ENCODE data around the gene SLC25A10.

Gene SLC25A10

DNA sequence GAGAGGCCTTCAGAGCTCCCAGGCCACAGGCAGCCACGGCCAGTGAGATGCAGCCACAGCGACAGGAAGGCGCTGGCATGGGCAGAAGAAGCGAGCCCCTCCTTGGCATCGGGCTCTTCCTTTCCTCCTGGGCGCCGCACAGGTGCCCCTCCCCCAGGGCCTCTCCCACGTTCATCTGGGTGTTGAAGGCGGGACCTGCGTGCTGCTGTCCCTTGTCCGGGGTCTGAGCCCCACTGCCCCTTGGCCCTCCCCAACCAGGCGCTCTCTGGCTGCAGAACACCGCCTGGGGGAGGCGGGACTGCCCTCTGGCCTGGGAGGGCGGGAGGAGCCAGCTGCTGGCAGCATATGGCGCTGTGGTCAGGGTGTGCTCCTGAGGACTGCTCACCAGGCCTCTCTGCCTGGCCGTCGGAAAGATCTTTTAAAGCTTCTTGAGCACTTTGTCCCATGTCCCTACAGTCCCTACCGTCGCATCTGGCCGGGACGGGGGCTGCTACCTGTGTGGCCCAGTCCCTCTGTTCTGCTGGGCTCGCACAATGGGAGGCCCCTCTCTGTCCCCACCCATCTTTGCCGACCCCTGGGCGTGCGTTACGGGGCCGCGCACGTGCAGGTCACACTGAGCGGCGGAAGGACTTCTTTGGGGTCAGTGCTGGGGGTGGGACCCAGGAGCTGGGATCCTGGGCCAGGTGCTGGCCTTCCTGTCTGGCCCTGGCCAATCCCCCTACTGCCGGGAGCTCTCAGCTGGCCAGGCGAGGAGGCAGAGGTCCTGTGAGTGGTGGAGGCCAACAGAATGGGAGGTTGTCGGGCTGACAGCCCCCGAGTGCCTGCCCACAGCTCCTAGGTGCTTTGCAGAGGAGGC is 1.7 kb downstream of the SLC25A10 start:
- TF ChIP-seq, protein P1, sequence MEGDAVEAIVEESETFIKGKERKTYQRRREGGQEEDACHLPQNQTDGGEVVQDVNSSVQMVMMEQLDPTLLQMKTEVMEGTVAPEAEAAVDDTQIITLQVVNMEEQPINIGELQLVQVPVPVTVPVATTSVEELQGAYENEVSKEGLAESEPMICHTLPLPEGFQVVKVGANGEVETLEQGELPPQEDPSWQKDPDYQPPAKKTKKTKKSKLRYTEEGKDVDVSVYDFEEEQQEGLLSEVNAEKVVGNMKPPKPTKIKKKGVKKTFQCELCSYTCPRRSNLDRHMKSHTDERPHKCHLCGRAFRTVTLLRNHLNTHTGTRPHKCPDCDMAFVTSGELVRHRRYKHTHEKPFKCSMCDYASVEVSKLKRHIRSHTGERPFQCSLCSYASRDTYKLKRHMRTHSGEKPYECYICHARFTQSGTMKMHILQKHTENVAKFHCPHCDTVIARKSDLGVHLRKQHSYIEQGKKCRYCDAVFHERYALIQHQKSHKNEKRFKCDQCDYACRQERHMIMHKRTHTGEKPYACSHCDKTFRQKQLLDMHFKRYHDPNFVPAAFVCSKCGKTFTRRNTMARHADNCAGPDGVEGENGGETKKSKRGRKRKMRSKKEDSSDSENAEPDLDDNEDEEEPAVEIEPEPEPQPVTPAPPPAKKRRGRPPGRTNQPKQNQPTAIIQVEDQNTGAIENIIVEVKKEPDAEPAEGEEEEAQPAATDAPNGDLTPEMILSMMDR (conservative IDR thresholded peaks at IDR 0.05): no peak
- TF ChIP-seq ZFX (IDR thresholded peaks at IDR 0.05): no peak
- H3K27ac ChIP-seq: peak overlapping the region; percentile 98

DNA sequence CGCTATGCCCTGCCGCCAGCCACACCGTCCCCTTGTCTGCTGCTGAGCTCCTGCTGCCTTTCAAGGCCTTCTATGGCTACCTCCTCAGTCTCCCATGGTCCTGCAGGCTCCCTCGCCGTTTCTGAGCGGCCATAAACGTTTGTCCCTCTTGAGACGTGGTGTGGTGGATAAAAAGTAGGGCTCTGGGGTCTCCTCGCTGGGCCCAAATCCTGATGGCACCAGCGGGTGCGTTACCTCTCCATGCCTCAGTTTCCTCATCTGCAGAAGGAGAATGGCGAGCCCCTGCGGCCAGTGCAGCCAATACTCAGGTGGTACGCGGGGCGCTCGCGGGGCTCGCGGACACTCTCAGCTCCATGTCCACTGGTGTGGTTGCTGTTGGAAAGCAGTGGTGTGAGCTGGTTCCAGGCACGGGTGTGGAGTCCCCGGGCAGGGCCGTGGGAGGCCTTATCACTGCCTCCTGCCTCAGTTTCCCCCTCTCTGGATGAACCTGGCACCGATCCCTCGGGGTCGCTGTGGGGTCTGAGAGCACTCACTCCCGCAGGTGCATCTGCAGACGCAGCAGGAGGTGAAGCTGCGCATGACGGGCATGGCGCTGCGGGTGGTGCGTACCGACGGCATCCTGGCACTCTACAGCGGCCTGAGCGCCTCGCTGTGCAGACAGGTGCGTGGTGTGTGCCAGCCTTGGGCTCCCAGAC is 2.5 kb downstream of the SLC25A10 start:
- no peak for TF ChIP-seq ZFX (IDR thresholded peaks at IDR 0.05)
- TF ChIP-seq, protein P1 (conservative IDR thresholded peaks at IDR 0.05): no peak
- peak overlapping the region; percentile 98 for H3K27ac ChIP-seq

DNA sequence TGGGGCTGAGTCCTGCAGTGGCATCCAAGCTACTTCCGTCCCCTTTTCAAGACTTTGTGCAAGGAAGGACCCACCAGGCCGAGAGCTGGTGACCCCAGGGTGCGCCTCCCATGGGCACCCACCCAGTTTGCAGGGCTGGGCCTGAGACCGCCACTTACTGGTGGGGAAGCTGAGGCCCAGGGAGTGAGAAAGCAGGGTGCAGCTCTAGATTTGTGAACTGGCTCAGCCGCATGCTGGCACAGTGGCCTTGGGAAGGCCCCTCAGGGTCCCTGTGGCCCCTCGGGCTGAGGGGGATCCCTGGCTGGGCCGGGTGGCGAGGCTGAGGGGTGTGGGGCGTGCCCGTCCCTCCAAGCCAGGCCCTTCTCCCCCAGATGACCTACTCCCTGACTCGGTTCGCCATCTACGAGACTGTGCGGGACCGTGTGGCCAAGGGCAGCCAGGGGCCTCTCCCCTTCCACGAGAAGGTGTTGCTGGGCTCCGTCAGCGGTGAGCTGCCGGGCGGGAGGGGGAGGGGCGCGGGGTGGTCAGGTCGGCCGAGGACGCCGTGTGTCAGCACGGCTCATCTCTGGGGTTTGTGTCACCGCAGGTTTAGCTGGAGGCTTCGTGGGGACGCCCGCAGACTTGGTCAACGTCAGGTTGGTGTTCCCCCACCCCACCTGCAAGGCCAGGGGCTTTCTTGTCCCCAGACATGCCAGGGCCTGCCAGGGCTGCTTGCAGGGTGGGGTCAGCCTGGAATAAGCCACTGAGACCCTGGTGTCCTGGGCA is 3.2 kb downstream of the SLC25A10 start:
- H3K27ac ChIP-seq: peak overlapping the region; percentile 98
- TF ChIP-seq ZFX (IDR thresholded peaks at IDR 0.05): no peak
- TF ChIP-seq, protein P1 (conservative IDR thresholded peaks at IDR 0.05): no peak

DNA sequence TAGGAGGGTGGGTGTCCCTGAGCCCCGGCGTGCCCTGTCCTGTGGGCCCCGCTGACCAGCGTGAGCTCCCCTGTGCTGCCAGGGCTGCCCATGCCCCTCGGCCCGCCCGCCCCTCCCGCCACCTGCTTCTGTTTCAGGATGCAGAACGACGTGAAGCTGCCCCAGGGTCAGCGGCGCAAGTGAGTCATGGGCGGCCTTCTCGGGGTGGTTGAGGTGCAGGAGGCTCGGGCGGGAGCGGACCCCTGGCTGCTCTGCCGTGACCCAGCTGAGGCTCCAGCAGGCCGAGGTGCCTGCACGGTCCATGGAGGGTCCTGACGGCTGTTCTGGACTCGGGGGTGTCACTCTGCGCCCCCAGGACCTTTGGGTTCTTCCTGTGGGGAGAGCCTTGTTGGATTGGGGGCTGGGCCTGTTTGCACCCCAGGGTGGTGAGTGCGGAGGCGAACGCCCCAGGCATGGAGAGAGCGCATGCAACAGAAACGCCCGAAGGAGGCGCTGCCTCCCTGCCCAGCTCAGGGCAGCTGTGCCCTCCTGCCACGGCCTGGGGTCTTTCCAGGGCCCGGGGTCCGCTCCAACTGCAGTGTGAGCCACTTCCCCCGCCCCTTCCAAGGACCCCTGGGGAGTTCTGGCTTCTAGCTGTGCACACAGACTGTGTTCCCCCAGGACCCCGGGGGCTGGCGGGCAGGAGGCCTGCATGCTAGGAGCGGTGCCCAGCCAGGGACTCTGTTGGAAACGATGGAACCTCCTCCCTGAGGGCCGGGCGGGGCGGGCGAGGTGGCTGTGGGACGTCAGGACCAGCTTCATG is 4.0 kb downstream of the SLC25A10 start:
- no peak overlapping the region for H3K27ac ChIP-seq

DNA sequence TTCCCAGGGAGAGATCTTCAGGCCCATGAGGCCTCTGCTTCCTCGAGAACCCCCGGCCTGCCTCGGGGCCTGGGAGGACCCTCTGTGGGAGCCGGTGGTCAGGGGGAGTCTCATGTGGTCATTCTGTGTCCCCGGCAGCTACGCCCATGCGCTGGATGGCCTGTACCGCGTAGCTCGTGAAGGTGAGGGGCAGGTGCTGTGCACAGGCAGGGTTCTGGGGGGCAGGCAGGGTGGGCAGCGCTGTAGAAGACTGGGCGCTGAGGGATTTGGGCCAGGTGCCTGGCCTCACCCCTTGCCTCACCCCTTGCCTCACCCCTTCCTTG is 4.6 kb downstream of the SLC25A10 start:
- H3K27ac ChIP-seq: no peak overlapping the region
- no peak for TF ChIP-seq ZFX (IDR thresholded peaks at IDR 0.05)

More for the DNA sequence above, 4.0 kb downstream of the SLC25A10 start:
- TF ChIP-seq, protein P1 (conservative IDR thresholded peaks at IDR 0.05): no peak
- TF ChIP-seq ZFX (IDR thresholded peaks at IDR 0.05): no peak

DNA sequence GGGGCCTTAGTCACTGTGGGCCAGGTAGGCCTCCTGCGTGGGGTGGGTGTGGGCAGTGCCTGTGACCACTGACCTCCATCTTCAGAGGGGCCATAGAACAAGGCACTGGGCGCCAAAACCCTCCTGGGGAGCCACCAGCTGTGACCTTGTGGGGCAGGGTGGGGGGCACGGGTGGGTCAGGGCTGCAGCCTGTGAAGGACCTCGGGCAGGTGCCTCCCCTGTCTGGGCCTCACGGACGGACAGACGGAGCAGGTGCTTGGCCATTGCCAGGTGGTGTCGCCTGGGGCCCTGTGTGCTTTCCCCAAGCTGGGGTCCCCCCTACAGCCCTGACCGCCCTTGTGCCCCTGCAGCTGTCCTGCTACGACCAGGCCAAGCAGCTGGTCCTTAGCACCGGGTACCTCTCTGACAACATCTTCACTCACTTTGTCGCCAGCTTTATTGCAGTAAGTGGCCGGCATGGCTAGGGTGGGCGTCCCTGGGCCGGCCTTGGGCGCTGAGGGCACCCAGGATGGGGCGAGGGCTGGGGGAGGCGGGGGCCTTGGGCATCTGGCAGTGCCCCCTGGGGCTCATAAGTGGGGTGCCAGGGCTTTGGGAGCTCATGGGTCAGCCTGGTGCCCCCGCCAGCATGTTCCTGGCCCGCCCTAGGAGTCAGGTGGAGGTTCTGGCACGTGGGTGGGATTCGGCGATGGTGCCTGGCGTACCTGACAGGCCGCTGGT is 5.1 kb downstream of the SLC25A10 start:
- no peak overlapping the region for H3K27ac ChIP-seq
- TF ChIP-seq, protein P1 (conservative IDR thresholded peaks at IDR 0.05): no peak
- TF ChIP-seq ZFX (IDR thresholded peaks at IDR 0.05): no peak

DNA sequence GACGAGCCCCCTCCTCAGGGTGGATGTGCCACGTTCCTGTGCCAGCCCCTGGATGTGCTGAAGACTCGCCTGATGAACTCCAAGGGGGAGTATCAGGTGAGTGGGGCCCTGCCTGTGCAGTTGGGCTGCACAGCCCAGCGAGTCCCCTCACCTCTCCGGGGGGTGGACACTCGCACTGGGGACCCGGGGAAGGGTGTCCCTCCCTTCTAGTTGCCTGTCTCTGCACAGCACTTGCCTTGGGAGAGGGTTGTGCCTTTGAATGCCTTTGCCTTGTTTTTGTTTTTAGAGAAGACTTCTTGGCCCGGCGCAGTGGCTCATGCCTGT is 5.6 kb downstream of the SLC25A10 start:
- H3K27ac ChIP-seq: no peak overlapping the region
- TF ChIP-seq ZFX (IDR thresholded peaks at IDR 0.05): no peak
- TF ChIP-seq, protein P1 (conservative IDR thresholded peaks at IDR 0.05): no peak

Measured in C4-2B (cell line).